Right atrium auricular region (tissue), 2 donors: ENCODE data around the gene MICOS13. TPM values are rescaled to one million over a fixed set of nuclear protein-coding genes. Genes with fewer than 3 reads are reported as not detected.
"Not testable (repeated sequence)": the region's sequence is repeated elsewhere in the genome, so short reads cannot be mapped to it uniquely, and the experiment has no call there.

Source experiments
- DNase-seq: peaks from one replicate; pipeline ENCODE4 v3.0.0-alpha.2; 2019; ENCODE audit warnings: low spot score
- H3K27ac ChIP-seq, 2 donors: fragments of 200-600 bp; sonication (generic); 1 replicate in 1 of 2; 2 replicates in 1 of 2; pipeline ENCODE4 v1.5.1; 2016 to 2019
- H3K27me3 ChIP-seq, 2 donors: fragments of 200-600 bp; sonication (generic); one replicate each; pipeline versions ENCODE4 v1.5.1 to v1.6.0; 2017 to 2019
- H3K36me3 ChIP-seq: fragments of 200-600 bp; sonication (generic); one replicate; pipeline ENCODE4 v1.5.1; 2016
- H3K4me1 ChIP-seq, 2 donors: fragments of 200-600 bp; sonication (generic); one replicate each; pipeline versions ENCODE4 v1.5.1 to v1.6.0; 2017 to 2019
- H3K4me3 ChIP-seq, 2 donors: fragments of 200-600 bp; sonication (generic); 1 replicate in 1 of 2; 2 replicates in 1 of 2; pipeline ENCODE4 v1.5.1; 2017 to 2019; ENCODE audit warnings: mild to moderate bottlenecking in 1 of 2, moderate library complexity in 1 of 2
- H3K9me3 ChIP-seq, 2 donors: fragments of 200-600 bp; sonication (generic); one replicate each; pipeline ENCODE4 v1.5.1; 2019
- total RNA-seq, 2 donors: library from RNA; depleted of rRNA; stranded (reverse); fragments of >200 nt; gene quantifications; one replicate each; pipeline ENCODE4 v1.1.0, GENCODE V29; 2016
- TF ChIP-seq, protein P1 (sequence below), 2 donors: fragments of 200-600 bp; sonication (generic); IDR thresholded peaks; one replicate each; pipeline ENCODE4 v1.5.1; 2019; ENCODE audit warnings: antibody characterized with exemption in 2 of 2

MICOS13 gene
- total RNA-seq, 2 donors from 2014 or later: 87.7 to 98.8 TPM

DNA sequence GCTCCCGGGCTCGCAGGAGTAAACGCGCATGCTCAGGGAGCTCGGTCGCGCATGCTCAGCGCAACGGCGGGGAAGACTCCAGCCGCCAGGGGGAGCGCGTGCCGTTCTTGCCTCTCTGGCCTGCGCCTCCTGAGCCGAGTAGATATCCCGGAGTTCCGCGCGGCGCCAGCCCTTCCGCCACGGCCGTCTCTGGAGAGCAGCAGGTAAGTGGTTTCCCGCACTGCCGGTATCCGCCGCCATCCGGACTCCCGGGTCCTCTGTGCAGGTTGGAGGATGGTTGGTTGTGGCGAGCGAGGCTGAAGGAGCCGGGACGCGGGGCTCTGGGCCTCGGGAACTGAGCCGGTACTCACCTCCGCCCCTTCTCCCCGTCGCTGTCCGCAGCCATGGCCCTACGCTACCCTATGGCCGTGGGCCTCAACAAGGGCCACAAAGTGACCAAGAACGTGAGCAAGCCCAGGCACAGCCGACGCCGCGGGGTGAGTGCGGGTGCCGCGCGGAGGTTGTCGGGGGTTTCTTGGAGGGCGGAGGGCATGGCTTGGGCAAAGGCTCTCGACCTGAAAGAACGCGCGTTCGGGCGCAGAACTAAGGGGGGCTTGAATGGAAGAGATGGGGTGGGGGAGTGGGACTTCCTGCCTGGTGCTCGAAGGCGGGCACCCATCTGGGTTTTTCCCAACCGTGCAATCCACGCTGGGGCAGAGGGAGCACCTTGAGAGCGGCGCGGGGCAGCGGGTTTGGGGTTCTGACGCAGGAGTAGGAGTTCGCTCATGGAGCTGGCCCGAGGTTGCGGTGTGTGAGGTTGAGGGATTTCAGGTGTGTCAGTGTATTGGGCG, 10.0 kb upstream of the MICOS13 start, which contains the start of gene RPL36:
Gene RPL36 (plus strand): TSS at position 171 of the 830 bp plus-strand sequence. CDS start 213 bp downstream, at position 384.
- peaks cover 39% of the 10 kb centered on the region for H3K36me3 ChIP-seq
- H3K9me3 ChIP-seq: no peaks in the 10 kb centered on the region
- peak within 1 kb of the TSS; percentile 79 to 95 for H3K27ac ChIP-seq
- peak within 1 kb of the TSS; percentile 67 to 78 for H3K4me3 ChIP-seq
- peak; percentile 98 for DNase-seq
- TF ChIP-seq, protein P1, sequence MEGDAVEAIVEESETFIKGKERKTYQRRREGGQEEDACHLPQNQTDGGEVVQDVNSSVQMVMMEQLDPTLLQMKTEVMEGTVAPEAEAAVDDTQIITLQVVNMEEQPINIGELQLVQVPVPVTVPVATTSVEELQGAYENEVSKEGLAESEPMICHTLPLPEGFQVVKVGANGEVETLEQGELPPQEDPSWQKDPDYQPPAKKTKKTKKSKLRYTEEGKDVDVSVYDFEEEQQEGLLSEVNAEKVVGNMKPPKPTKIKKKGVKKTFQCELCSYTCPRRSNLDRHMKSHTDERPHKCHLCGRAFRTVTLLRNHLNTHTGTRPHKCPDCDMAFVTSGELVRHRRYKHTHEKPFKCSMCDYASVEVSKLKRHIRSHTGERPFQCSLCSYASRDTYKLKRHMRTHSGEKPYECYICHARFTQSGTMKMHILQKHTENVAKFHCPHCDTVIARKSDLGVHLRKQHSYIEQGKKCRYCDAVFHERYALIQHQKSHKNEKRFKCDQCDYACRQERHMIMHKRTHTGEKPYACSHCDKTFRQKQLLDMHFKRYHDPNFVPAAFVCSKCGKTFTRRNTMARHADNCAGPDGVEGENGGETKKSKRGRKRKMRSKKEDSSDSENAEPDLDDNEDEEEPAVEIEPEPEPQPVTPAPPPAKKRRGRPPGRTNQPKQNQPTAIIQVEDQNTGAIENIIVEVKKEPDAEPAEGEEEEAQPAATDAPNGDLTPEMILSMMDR (IDR thresholded peaks at IDR 0.05): peak; percentile 93 to 96
- H3K27me3 ChIP-seq: no peaks in the 10 kb centered on the region
- H3K4me1 ChIP-seq: peaks cover 0 to 34% of the 10 kb centered on the region in 2 donors

DNA sequence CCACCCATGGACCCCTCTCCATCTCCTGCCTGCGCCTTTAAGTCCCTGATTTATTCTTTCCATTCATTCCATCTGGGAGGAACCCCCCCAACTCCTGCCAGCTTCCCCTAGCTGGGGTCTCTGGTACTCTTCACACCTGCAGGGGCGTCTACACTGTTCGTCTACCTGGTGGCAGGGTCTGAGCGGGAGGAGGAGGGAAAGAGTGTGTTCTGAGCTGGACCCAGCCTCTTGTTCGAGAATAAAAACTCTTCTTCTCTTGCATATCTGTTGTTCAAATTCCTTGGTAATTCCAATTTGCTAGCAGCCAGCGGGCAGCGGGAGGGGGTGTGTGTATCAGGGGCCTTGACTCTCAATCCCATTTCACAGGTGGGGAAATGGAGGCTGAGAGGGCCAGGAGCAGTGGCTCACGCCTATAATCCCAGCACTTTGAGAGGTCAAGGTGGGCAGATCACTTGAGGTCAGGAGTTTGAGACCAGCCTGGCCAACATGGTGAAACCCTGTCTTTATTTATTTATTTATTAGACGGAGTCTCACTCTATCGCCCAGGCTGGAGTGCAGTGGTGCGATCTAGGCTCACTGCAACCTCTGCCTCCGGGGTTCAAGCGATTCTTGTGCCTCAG, 8.1 kb upstream of the MICOS13 start:
- H3K4me3 ChIP-seq, H3K27me3 ChIP-seq, DNase-seq, H3K9me3 ChIP-seq, H3K27ac ChIP-seq: not testable (repeated sequence)
- peaks cover 0 to 34% of the 10 kb centered on the region in 2 donors for H3K4me1 ChIP-seq
- peaks cover 19% of the 10 kb centered on the region for H3K36me3 ChIP-seq

DNA sequence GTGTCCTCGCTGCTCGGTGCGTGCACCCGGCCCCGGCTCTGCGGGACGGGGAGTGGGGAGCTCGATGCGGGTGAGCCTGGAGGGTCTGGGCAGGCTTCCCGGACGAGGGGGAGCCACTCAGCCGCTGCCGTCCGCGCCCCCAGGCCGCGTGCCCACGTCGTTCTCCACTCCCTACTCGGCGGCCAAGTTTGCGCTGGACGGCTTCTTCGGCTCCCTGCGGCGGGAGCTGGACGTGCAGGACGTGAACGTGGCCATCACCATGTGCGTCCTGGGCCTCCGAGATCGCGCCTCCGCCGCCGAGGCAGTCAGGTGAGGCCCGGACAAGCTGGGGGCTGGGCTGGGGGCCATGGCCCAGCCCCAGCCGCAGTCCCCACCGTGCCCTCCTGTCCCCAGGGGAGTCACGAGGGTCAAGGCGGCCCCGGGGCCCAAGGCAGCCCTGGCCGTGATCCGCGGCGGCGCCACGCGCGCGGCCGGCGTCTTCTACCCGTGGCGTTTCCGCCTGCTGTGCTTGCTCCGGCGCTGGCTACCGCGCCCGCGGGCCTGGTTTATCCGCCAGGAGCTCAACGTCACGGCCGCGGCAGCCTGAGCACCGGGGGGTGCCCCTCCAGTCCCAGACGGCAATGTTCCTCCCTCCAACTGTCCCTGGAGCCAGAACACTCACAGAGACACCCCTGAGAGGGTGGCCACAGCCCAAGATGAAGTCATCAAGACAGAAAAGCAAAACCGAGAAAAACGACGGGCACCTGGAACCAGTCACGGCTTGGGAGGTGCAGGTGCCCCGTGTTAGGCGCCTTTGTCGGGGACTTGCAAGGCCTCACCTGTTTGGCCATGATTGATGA, 7.3 kb upstream of the MICOS13 start:
- Histone ChIP-seq H3K27ac (peak overlapping the region; percentile 59 to 71), H3K4me1 (peaks cover 0 to 29% of the 10 kb centered on the region in 2 donors), H3K4me3 (peak overlapping the region; percentile 34 to 59), H3K27me3 (no peaks in the 10 kb centered on the region), H3K9me3 (no peaks in the 10 kb centered on the region), H3K36me3 (peaks cover 11% of the 10 kb centered on the region)
- TF ChIP-seq, protein P1 (IDR thresholded peaks at IDR 0.05): peak in 1 of 2 donors; percentile 5
- no peak for DNase-seq

DNA sequence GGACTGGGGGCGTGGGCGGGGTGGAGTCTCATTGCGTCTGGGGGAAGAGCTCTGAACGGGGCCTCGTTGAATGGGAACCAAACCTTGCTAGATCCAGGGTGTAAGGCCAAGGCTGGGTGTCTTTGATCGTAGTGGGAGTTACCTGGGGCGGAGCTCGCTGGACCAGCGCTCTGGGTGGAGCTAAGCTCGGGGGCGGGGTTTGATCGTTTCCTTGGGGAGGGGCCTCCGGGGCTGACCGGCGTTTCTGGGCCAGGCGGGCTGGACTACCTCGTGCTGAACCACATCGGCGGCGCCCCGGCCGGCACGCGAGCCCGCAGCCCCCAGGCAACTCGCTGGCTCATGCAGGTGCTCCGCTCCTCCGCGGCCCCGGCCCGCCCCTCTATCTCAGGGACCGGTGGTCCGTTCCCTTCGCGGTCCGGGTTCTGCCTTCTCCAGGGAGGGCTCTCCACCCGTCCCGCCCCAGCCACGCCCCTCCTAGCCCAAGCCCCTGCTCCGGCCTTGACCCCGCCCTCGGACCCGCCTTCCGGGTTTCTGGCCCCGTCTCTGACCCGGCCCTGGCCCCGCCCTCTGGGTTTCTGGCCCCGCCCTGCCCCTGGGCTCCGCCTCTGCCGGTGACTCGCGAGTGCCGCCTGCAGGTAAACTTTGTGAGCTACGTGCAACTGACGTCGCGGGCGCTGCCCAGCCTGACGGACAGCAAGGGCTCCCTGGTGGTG, 6.5 kb upstream of the MICOS13 start:
- Histone ChIP-seq H3K4me1 (peaks cover 0 to 21% of the 10 kb centered on the region in 2 donors), H3K27me3 (no peaks in the 10 kb centered on the region), H3K36me3 (peaks cover 3% of the 10 kb centered on the region), H3K27ac (peak overlapping the region; percentile 59 to 71), H3K4me3 (peak overlapping the region; percentile 34 to 59), H3K9me3 (no peaks in the 10 kb centered on the region)
- TF ChIP-seq, protein P1 (IDR thresholded peaks at IDR 0.05): peak; percentile 85 to 90
- peak; percentile 96 for DNase-seq

DNA sequence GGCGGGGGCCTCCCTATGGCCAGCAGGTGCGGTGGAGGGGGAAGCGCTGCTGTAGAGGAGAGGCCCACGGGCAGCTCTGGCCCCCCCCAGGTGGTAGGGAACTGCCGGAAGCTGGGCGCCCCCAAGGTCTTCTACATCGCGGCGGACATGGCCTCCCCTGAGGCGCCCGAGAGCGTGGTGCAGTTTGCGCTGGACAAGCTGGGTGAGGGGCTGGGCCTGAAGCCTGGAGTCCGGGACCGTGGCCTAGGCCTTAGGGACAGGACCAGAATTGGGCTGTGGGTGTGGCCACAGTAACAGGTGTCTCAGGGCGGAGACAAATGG, 6.0 kb upstream of the MICOS13 start:
- no peak for DNase-seq
- no peaks in the 10 kb centered on the region for H3K36me3 ChIP-seq
- H3K4me3 ChIP-seq: peak overlapping the region; percentile 34 to 59

More for the DNA sequence above, 6.0 kb upstream of the MICOS13 start:
- H3K9me3 ChIP-seq: no peaks in the 10 kb centered on the region
- H3K27ac ChIP-seq: peak overlapping the region; percentile 59 to 71
- no peaks in the 10 kb centered on the region for H3K27me3 ChIP-seq
- TF ChIP-seq, protein P1 (IDR thresholded peaks at IDR 0.05): no peak
- H3K4me1 ChIP-seq: peaks cover 0 to 18% of the 10 kb centered on the region in 2 donors
